DMS153 treated with DMSO at 0.1 percent for 48 hours (cell line): ENCODE measurements around the gene SLC4A8.
A peak's percentile ranks its signal among the peaks of the same experiment; 100 is the strongest.

Experiments used
- DNase-seq: peaks from one replicate; lab custom pipeline; 2025; ENCODE audit not compliant: unreplicated experiment; lab: John Stamatoyannopoulos, UW

Gene SLC4A8

GRCh38 chr12:51424662-51425539 is at the start of gene SLC4A8:
Gene SLC4A8 (plus strand): TSS chr12:51424831. CDS start chr12:51424988, 157 bp downstream.
- peak; percentile 81 for DNase-seq

DNA sequence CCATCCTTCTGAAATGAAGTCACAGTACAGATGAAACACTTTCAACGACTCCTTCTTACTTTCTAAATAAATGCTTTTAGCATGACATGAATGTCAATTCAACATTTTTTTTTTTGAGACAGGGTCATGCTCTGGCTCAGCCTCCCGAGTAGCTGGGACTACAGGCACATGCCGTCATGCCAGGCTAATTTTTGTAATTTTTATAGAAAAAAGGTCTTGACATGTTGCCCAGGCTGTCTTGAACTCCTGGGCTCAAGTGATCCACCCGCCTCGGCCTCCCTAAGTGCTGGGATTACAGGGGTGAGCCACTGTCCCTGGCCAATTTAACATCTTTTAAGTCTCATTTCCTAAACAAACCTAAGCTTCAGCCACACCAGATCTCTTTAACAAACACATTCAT is 49.8 kb upstream of the SLC4A8 start:
- no peak for DNase-seq

DNA sequence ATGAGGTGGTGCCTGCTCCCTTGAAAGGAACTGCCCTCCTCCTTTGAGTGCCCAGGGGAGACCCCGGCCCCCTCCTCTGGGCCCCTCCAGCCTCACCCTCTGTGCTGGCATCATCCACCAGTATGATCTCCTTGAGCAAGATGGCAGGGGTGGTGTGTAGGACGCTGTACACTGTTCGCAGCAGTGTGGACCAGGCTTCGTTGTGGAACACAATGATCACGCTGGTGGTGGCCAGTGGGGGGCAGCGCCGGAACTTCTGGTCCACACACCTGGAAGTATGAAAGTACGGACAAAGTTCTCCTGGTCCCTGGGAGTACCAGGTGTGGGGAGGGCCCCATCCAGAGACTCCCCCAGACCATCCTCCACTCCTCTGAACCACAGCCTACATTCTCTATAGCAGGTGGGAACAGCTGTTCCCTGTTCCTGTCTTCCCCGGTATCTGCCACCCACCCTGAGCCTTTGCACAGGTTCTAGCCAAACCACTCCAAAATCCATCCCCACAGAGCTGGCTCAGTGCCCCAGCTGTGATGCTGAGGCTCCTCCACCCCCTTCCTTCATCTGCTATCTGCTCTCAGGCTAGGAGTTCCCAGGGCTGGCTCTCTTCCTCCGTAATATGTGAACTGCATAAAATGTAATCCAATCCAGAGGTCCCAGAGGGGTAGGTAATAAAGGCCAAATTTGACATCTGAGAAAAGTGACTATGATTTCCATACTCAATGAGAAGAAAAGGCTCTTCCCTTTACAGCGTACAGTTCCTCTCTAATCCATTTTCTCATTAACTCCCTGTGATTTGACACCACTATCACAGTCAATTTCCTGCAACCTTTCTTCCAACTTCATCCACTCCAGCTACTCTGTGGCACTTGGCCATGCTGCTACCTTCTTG is 47.3 kb upstream of the SLC4A8 start:
- no peak for DNase-seq

- no peak for DNase-seq
Observed at GRCh38 chr12:51378749-51379148, 45.9 kb upstream of the SLC4A8 start.

DNA sequence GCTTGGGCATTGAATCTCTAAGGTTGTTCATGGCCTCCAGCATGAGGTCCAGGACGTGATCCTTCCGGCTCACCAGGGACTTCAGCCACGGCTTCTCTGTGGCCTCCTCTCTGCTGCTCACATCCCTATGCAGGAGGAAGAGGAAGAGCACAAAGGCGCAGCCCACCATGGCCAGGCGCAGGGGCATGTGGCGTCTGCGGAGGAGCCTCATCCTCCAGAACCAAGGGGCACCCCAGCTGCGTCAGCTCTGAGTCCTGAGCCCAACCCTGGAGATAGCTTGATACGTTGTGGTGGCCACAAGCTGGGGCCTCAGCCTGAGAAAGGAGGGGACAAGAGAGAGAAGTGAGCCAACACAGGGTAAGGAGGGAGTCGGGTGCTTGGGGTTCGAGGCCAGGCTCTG is 45.1 kb upstream of the SLC4A8 start:
- DNase-seq, result no peak

- DNase-seq, result no peak
Observed at GRCh38 chr12:51381226-51382079, 43.2 kb upstream of the SLC4A8 start.

GRCh38 chr12:51382173-51382572 is 42.5 kb upstream of the SLC4A8 start:
- DNase-seq, result no peak

DNA sequence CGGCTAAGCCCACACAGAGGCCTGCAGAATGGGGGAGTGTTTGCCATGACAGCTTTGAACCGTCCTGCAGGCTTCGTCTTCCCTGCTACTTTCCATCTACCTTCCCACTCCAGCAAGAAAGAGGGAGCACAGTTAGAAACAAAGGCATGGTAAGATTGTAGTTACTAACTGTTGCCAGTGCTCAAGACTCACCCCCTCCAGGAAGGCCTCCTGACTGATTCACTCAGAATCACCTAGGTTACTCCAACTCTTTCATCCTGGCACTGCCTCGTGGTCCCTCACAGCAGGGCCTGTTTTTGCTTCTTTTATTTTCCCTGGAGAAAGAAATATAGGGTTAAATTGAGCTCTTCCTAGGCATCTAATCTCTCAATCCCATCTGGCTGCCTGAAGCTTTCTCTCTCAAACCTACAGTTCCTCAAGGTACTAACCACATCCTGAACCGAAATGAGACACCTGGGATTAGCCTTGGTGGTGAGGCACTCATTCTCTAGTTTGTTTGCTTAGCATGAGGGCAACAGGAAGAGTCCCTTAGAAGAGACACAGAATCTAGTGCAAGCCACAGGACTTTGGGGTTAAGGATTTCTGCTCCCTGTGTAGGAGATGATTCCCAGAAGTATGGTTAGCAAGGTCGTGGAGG is 41.2 kb upstream of the SLC4A8 start:
- DNase-seq, result no peak

- no peak for DNase-seq
Observed at GRCh38 chr12:51386351-51386750, 38.3 kb upstream of the SLC4A8 start.

DNA sequence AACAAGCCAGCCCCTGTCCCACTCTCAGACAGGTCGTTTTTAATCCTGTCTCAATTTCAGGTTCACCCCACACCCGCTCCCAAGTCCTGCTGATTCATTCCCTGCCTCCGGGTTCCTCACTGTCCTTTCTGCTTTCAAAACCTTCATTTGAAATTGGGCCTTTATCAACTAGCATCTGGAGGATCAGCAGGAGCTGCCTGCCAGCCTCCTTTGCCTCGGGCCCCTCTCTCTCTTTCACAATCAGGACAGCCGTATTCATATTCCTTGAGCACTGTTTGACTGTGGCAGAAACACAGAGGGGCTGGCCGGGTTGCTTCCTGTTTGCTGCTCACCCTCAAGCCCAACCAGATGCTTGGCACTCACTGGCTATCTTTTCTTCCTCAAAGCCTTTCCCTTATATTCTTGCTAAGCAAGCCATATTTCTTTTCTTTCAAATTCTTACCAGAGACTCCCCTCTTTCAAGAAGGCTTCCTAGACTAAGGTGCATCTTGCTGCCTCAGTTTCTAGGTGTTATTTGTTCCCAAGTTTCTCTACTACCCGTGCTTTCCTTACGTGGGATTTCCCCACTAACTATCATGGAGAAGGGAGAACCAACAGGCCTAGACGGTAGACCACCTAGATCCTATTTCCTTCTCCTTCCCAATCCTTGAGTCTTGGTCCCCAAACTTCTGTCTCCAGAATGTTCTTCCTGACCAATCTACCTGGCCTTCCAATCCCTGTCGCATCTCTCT is 36.4 kb upstream of the SLC4A8 start:
- DNase-seq, result no peak

DNA sequence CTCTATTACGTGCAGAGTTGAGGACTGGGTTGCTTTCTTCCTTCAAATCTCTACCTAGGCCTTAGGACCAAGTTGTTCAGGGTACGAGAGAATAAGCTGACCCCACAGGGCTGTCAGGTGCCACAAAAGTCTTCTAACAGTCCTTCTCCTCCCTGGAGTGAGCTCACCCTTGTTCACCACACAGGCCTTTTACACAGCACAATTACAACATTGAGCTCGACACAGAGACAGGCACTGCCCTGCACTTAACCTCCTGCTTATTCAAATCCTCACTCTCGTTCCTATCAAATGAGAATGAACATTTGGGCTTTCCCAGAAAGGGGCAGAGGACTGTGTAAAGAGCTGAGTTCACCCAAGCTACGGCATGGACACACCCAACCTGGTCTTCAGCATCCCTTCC is 35.8 kb upstream of the SLC4A8 start:
- DNase-seq, result no peak

GRCh38 chr12:51389302-51389999 is 35.2 kb upstream of the SLC4A8 start:
- DNase-seq, result no peak

DNA sequence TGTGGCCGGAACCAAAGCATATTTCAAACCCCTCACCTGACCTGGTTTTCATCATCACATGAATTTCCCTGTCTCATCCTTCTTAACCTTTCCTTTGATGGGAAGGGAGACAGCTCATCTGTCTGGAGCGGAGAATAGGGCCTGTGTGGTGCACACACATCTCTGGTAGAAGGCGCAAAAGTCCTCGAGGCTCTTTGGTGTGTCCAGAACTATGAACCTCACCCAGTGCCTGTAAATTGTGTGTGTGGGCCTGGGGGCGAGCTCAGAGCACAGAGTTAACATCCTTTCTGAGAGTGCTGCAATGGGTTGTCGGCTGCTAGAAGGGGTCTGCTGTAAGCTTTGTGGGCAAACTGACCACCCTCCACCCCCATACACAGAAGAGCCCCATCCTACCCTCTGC is 34.2 kb upstream of the SLC4A8 start:
- DNase-seq, result no peak

DNA sequence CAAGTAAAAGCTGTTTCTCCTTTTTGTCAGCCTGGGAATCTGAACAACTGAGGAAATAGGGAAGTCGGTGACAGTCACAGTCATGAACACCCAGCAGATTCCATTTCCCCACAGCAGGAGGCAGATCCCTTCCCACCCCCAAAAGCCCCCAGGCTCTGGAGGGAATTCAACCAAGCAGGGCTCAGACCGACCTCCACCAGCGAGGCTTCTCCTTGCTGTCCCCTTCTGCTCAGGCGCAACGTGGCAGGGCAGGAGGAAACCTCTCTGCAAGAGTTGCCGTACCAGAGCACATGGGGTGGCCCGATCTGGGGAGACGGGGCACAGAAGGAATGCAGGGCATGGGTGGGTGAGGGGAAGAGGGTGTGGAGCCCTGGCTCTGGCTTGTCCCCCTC is 33.7 kb upstream of the SLC4A8 start:
- no peak for DNase-seq

DNA sequence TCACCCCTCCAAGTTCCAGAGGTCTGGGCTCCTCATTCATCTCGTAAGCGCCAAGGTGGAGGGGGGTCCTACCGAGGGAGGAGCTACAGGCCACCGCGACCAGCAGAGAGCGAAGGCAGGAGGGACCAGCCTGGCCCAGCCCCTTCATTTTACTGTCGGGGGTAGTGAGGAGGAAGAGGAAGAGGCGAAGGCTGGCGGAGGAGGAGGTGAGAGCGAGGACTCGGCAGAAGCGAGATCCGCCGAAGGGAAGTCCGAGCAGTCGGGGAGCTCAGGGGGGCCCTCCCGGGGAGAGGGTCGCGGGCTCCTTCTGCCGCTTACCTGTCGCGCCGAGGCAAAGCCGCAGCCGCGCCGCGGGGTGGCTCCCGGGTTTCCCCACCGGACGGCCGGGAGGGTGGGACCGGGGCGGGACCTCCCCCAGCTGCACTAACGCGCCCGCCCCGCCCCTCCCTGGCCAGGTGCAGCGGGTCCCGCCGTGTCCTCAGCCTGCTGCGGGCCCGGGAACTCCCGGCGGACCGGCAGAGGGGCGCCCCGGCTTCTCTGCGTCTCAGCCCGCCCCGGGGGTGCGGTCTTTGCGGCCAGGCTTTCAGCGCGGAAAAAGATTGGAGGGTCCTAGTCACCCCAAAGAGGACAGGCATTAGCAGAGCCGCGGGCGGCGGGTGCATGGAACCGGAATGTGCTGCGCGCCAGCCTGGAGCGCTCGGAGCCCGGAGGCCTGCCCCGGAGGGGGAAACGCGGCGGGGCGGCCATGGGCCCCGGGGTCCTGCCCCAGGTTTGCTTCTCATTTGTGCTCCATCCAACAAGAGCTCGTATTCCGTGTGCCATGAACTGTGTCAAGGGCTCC is 33.1 kb upstream of the SLC4A8 start, which contains the start of gene GALNT6:
Gene GALNT6, minus strand, starts transcription at position 124 of the 841 bp plus-strand sequence. CDS start 11,625 bp downstream, outside the sequence.
- no peak for DNase-seq

DNA sequence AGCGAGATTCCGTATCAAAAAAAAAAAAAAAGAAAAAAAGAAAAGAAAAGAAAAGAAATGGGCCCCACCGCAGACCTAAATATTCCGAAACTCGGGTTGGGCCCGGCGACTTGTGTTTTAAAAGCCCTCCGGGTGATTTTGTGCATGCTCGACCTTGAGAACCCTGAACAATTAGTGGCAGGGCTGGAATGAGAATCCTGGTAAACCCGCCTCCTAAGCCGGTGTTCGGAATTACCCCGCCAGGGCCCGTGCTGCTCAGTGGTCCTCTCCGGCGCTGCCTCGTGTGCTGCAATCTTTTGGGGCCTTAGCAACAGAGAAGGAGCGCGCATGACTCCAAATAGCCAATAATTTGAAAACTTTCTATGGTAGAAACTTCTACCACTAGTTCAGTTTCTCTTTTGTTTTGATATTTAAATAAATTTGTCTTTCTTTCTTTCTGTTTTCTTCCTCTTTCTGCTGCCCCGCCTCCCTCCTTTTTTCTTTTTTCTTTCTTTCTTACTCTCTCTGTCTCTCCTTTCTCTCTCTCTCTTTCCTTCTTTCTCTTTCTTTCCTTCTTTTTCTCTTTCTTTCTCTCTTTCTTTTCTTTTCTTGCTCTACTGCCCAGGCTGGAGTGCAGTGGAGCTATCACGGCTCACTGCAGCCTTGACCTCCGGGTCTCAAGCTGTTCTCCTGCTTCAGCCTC is 31.9 kb upstream of the SLC4A8 start:
- DNase-seq, result no peak

DNA sequence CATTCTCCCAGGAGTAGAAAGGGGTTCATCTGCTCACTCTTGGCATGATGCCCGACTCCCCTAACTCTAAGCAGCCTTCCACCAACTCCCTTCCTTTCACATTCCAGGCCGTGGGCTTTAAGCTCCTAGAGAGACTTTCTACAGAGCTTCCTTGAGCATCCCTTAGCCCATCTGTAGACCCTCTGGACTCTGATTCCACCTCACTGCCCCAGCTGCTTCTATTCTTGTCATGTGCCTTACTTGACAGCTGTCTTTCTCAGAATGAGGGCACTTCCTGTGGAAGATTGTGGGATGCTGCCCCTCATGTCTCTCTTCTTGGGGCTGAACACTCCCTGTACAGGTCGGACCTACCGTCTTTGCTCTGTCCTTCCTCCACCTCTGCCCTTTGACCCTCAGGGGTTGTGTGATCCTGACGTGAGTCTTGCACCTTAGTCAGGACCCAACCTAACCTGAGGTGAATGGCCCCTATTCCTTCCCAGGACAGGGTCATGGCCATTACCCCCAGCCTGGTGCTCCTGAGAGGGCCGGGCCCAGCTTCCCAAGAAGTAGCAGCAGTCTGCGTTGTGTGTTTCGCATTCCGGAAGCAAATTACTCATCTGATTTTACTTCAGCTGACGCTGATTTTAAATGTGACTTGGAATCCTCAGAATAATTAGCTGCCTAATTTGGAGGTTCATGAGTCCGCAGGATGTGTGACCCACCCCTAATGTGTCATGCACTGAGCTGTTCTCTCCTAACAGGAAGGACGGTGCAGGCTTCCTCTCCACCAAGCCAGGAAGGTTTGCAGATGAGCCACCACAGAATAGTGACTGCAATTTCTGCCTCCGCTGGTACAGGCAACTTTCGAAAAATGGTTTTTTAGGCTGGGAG is 30.7 kb upstream of the SLC4A8 start:
- no peak for DNase-seq
